HG03025 (cell line): ENCODE measurements around the gene L3MBTL4.
"Not testable (repeated sequence)": the region's sequence is repeated elsewhere in the genome, so short reads cannot be mapped to it uniquely, and the experiment has no call there.

ENCODE experiments used
- ATAC-seq: cut with Tn5 transposase; IDR thresholded peaks from one replicate; pipeline ENCODE4 v1.9.1; 2021; ENCODE audit warnings: mild to moderate bottlenecking, moderate library complexity; ENCODE audit not compliant: unreplicated experiment, low FRiP score

Gene L3MBTL4

DNA sequence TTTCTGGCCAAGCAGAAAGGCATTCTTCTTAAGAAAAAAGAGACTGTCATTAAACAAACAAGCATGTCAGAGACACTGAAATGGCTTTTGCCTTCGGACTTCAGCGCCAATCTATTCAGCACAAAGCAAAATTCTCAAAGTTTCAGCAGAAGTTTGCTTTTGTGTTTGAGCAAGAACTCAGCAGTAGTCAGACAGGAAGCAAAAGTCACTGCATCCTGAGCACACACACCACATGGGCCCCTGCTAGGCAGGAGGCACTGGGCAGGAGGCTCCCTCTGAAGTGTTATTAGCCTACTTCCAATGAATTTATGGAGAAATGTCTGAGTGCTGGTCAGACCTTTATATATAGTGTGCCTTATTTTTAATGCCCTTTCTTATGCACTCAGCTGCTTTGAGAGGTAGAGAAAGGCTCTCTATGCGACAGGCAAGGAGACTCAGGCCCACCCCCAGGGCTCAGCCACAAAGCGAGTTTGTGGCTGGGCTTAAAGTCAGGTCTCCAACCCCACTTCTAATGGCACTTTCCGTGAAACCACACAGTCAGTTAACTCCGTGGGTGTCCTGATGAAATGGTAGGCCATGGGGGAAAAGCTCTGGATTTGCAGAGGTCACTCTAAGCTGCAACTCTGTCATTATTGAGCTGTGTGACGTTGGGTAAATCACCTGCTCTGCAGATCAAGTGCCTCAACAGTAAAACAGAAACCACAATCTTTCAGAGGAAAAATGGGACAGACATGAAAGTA lies 358.4 kb downstream of the L3MBTL4 start:
- ATAC-seq: peak; percentile 51

DNA sequence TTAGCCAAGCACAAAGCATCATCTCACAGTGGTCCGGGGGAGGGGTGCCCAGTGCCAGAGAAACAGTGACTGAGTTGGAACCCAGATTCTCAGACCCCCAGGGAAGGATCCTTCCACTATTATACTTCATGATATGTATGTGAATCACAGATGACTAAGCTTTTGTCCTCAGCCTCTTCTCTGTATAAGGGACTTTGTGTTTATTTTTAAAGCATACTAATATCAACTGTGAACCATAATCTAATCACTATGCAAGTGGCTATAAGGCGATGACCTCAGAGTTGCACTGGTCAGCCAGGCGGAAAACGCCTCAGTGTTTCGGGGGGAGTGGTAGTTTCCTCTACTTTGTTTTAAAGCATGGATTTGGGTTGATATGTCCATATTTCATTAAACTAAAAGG lies 359.0 kb downstream of the L3MBTL4 start:
- no peak for ATAC-seq

DNA sequence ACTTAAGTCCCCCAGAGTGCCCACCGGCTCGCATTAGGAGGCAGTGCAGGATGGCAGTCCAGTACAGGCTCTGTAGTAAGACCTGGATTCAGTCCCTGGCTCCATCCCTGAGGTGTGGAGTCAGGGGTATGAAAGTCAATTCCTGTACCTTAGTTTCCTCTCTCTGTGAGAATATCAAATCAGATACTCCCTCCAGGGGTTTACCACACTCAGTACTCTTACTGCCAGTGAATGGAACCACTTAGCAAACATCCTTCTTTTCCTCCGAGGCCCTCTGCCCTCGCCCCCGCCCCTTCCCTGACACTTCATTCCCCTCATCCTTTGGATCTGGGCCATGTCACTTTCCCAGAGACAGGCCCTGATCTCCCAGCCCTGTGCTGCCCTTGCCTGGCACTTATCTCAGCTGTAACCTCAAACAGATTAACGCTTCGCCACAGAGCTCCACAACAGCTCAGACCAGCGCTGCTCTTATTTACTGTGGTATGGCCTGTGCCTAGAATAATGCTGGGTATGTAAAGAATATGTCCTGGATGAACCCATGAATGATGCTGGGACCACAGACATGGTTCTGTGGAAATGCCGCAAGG lies 360.4 kb downstream of the L3MBTL4 start:
- no peak for ATAC-seq

DNA sequence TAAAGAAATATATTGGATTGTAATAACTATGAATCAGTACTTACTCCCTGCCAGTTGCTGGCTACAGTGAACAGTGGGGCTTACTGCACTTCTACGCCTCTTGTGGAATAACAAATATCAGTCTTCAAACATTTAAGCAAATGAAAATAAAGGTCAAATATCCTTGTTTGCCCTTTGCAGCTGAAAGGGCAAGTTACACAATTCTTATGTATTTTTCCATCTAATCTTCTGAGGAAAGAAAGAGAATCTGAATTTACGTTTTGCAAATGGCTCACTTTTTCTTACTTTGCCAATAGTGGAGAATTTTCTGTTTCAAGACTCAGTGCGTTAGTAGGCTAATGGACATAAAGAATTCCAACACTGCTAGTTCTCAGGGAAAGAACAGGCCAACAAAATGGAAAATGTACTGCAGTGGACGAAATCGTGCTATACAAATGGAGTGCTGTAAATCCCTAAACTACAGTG lies 362.2 kb downstream of the L3MBTL4 start:
- ATAC-seq: no peak

DNA sequence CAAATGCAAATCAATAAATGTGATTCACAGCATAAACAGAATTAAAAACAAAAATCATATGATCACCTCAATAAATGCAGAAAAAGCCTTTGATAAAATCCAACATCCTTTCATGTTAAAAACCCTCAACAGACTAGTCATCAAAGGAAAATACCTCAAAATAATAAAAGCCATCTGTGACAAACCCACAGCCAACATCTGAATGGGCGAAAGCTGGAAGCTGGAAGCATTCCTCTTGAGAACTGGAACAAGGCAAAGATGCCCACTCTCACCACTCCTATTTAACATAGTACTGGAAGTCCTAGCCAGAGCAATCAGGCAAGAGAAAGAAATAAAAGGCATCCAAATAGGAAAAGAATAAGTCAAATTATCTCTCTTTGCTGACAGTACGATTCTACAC lies 367.1 kb downstream of the L3MBTL4 start:
- ATAC-seq: not testable (repeated sequence)

DNA sequence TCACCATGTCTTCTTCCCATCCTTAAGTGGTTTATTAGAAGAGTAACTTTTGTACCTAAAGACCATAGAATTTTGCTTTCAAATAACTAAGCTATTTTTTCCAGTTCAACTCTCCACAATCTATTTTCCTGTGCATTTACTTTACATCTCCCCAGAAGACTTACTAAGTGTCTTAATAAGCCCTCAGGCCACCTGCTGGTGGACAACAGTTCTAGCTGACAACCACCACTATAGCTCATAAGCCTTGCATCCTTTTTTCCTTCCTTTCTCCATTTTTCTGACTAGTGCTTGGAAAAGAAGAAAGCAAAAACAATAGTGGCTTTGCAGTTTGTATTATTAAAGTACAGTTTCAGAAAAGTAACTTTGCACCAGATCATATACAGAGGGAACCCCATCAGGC lies 369.9 kb downstream of the L3MBTL4 start:
- no peak for ATAC-seq

DNA sequence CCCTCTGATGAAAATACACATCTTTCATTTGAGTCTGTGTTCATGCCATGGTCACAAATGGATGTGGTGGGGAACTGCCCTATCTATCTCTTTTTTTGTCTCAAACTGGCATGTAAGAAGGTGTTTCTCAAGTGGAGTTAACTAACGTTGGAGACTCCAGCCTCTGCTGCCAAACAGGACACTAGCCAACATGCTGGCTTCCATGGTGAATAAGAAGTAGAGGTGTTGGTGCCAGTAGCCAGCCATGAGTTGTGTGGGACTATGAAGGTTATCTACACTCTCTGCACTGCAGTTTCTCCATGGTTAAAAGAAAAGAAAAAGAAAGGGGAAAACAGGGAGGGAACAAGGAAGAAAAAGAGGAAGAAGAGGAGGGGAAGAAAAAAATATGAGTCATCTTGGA lies 370.4 kb downstream of the L3MBTL4 start:
- no peak for ATAC-seq

DNA sequence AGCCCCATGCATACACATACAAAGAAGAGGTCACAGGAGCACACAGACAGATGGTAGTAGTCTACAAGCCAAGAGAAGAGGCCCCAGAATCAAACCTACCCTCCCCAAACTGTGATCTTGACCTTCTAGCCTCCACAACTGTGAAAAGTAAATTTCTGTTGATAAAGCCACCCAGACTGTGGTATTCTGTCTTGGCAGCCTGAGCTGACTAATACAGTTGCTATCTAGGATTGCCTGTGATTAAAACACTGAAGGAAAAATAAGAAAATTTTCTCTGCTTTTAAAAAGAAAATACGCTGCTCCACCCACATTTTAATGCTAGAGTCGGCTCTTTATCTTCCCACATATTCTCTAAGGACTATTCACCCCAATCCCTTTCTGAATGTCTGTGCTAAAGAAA lies 375.7 kb downstream of the L3MBTL4 start:
- no peak for ATAC-seq

DNA sequence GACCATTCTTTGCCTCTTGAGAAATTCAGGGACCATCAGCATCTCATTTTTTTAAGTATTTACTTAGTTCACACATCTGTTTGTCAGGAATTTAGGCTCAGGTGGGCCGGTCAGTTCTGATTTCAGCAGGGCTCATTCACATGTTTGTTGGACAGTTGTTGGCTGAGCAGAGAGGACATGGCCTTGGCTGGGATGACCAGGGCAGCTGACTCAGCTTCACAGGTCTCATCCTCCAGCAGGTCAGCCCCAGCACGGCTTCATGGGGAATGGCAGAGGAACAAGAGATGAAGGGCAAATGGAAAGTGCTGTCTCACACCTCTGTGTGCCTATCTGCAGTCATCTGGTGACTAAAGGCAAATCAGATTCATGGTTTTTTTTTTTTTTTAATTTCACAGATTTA lies 383.3 kb downstream of the L3MBTL4 start:
- no peak for ATAC-seq

DNA sequence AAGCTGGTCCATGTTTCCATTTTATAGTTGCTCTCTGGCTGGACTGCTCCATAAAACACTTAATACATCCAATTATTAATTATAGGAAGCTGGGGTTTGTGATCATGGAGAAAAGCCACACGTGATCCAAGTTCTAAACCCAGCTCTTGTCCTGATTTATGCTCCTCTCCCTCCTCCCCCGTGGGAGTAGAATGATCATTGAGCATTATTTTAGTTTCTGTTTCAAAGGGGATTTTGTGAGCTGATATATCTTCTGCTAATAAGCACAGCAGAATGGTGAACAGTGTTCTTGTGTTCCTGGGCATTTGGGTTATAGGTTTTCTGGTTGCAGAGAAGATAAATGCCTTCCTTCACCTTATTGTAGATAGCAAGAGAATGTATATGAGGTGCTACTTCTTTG lies 383.7 kb downstream of the L3MBTL4 start:
- no peak for ATAC-seq

DNA sequence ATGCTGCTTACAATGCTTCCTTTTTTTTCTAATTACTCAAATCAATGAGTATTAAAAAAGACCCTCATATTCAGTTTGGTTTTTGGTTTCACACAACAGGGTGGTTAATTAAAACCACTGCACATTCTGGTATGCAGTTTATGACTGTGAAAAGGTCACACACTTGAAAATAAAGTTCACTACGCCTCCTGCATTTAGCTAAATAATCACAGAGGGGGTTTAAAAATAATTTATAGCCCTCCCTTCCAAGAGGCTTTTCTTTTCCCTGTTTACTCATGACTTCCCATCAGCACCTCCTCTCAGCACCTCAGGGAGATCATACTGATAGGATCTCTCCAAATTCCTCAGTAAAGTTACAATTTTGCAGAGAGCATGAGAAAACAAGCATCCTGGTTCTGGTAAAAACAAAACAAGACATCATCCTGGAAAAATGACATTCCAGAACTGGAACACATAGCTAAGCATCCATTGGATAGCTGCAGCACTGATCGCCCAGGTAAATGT lies 389.9 kb downstream of the L3MBTL4 start:
- no peak for ATAC-seq

DNA sequence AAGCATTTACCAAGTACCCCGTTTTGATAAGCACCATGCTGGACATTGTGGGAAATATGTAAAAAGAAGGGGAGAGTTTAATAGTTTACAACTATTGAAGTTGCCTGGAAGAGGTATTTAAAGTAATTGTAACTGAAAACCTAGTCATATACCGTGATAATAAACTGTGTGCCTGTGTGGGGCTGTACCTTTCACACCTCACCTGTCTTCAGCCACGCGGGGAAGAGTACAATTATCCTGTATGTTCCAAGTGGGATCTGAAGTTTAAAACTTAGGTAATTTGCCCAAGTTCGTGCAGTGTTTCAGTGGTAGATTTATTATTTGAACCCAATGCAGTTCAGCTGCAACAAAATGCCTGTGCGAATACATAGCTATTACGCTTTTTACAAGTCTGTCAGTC lies 391.2 kb downstream of the L3MBTL4 start:
- ATAC-seq: no peak

DNA sequence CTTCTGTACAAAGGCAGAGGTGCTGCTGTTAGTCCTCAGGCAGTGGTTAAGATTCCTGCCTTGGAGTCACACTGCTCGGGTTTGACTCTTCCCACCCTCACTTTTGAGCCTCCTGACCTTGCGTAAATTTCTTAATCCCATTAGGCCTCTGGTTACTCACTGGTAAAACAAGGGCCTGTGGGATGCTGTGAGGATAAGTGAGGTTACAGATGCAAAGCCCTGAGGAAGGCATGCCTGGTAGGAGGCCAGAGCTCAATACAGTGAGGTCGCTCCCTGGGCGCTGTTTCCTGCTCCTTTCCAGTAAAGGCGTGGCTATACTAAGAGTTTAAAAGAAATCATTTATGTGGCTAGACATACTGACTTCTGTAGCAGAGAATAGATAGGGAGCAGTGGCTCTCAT lies 391.9 kb downstream of the L3MBTL4 start:
- no peak for ATAC-seq

DNA sequence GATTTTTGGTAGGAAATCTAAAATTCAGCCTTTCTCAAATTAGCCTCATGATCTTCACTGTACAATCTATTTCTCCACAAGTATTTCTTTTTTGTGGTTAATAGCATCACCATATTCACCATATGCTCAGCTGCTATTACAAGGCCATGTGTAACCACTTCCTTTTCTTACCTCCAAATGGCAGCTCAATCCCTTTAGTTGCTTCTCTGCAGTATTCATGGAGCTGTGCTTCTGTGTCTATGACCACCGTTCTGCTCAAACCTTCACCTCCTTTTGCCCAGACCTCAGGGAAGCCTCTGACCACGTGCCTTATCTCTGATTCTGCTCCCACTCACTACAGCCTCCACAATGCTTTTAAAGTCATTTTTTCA lies 392.7 kb downstream of the L3MBTL4 start:
- no peak for ATAC-seq

DNA sequence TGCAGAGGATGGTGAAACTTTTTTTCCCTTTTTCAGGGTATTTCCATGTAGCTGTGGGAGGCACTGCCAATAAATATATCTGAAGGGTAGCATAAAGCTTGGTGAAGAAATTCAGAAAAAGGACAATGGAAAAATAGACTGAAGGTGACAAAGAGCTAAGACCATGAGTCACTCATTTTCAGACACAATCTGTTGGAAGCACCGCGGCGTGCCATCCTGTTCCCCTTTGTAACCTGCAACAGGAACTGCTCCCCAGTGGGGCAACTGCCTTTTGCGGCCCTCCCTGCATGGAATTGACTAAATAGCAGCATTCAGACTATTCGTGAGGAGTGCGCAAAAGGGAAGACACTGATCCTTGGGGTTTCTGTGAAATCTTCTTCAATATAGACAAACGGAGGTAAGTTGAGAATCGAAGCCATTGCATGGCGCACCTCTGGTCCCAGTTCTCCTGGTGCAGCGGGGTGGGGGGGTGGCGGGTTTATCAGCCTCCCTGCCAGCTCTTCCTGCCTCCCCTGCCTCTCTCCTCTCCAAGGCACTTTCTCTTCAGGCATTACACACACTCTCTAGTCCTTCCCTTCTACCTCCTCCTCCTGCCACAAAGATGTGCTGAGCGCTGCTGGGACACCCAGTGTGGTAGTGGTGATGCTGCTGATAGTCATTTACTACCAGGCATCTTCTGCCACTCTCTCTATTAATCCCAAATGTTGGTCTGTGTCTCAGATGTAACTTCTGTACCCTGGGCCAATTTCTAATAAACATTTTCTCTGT lies 393.2 kb downstream of the L3MBTL4 start:
- ATAC-seq: no peak

DNA sequence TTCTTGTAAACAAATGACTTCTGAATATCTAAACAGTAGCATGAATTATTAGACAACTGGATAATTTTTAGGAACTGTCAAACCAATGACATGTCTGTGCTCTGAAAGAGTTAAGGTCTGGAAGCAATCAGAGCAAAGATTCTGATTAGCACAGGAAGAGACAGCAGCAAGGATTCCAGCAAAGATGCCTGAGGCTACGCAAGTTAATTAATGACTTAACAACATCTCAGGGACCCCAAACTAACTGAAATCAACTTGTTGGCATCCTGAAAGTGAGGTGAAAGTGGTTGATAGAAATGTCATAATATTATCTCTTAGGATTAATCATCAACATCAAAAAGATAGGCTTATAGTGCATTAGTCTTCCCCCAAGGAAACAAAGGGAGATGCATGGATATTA lies 396.0 kb downstream of the L3MBTL4 start:
- ATAC-seq: no peak

DNA sequence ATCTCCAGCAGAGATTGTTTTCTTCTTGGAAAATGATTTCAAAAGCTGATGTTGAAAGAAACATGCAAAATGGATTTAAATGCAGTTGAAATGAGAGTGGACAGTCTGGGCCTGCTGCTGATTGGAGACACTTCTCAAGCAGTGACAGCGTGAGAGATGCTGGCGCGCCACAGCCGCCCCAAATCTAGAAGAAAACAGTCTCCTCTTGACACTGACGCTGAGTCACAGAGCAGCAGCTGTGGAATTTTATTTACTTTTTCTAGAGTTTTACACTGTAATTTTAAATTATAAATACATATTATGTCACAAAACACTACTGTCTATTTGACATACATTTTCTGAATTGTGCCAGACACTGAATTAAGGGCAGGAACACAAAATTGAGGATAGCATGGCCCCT lies 397.5 kb downstream of the L3MBTL4 start:
- ATAC-seq: no peak

DNA sequence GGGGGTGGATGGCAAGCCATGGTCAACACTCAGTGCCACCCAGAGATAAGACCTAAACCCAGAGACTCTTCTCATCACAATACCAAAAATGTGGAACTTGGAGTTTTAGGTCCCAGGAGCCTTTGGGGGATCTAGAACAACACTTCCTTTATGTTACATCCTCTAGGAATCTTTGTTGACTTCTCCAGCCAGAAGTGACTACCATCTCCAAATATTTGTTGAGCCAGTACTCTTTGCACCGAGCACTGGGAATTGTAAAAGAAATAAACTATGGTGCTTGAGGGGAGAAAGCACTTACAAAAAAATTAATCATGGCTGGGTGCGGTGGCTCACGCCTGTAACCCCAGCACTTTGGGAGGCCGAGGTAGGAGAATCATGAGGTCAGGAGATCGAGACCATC lies 399.3 kb downstream of the L3MBTL4 start:
- no peak for ATAC-seq

DNA sequence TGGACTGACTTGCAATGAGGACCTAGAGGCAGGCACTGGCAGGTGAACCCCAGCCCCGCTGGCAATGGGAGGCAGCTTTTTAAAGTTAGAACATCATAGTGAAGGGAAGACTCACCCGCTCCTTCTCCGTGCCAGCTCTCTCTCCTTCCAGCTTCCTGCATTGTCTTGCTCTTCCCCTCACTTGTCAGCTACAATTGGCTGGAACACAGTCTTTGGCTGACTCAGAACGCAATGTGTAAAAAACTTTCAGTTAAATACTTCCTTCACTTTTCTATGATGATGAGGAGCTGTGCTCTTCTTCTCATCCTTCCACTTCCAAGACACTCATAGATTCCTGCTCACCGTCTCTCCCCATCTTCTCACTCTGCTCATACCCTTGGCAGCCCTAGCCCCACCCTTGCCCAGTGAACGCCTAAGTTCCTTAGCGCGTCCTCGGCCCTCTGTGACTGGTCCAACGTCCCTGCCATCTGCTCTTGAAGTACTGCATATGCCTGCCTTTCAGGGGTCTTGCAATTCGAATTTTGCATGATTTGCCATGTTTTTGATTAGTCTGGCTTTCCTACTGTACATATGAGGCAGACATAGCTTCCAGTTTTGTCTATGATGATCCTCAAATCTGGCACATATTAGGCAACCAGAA lies 401.4 kb downstream of the L3MBTL4 start:
- ATAC-seq: no peak

DNA sequence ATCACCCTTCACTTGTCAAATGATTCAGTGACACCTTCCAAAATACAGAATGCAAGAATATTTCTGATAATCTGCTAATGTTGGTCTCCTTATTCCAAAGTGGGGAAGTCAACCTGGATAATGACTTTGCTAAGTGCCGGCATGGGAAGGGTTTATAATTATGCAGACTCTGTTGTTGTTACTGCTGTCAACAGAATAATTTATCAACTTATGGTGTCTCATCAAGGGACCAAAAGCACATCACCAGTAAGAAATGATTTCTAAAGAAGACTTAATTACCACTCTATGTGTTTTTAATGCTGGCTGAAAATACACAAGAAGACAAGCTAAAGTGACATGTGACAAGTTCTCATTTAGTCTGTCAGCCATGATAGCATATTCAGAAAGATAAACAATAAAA lies 403.8 kb downstream of the L3MBTL4 start:
- ATAC-seq: no peak

DNA sequence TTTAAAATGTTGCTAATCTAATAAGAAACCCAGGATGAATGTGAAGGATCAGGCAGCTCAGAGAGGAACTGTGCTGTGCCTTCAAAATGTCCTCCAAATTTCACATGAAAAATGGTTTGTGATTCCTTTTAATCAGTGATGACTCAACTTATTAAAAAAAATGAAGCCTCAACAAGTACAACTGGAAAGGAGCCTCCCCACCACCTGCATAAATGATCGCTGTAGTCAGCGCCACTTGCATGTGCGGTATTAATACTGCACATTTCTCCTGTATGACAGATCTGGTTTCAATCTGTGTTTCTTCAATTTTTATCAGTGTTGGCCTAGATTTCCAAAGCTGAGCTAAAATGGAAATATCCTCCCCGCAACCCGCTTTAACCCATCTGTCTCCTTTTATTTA lies 404.4 kb downstream of the L3MBTL4 start:
- no peak for ATAC-seq
